ENCODE results near the gene SPPL2B. TPM values are rescaled to one million over a fixed set of nuclear protein-coding genes. Genes with fewer than 3 reads are reported as not detected.

Gene SPPL2B
- polyA plus RNA-seq, 3 donors from 2014 or later, result 6.9 to 16.4 (median 12.5) TPM

DNA sequence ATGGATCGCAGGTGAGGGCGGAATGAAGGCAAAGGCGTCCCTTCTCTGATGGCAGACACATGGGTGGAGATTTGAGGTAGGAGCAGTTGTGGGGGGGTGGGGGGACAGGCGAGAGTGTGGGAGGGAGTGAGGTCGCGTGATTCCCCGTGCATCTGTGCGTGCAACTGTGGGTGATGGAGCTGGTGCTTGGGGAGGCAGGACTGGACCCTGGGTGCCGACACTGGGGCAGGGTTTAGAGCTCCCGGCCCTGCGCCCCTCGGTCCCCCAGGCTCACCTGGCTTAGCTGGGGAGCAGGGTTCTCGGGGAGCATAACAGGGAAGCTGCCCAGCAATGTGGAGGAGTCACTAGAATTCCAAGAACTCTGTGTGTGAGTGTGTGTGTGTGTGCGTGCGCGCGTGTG is 34.9 kb downstream of the SPPL2B start:
- Mint-ChIP-seq H3K36me3 (peaks cover 0 to 5% (median 0%) of the 10 kb centered on the region in 3 donors), H3K4me3 (no peak overlapping the region), H3K9me3 (no peaks in the 10 kb centered on the region), H3K4me1 (peaks cover 3 to 5% of the 10 kb centered on the region in 2 donors), H3K27ac (no peak overlapping the region), H3K27me3 (ENCODE audit: low read depth in 3 of 3) (peaks cover 5 to 12% (median 7%) of the 10 kb centered on the region in 3 donors)
- DNase-seq, result no peak

DNA sequence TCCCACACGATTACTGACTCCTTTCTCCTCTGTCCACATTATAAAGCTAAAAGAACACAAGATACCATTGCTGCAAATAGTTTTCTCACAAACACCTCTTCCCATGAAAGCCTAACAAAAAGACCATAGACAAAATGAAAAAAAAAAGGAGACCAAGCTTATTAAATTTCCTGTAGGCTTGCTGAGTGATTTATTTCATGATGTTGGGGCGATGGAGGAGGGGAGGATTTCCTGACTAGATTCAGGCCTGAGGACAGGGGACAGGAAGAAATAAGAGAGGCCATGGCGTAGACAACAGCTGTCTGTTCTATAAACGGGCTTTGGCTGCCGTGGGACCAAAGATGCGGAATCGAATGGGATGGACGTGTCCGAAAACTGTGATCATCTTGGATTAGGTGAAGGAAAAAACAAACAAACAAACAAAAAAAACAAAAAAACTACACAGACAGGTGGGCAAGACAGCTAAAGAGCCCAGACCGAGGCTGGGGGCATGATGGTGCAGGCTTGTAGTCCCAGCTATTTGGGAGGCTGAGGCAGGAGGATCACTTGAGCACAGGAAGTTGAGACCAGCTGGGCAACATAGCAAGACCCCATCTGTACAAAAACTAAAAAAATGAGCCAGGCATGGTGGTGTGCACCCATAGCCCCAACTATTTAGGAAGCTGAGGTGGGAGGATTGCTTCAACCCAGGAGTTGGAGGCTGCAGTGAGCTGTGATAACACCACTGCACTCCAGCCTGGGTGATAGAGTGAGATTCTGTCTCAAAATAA is 36.9 kb downstream of the SPPL2B start:
- Mint-ChIP-seq H3K9me3 (peaks cover 0 to under 1% (median 0%) of the 10 kb centered on the region in 6 donors), H3K36me3 (peaks cover 0 to 5% (median 0%) of the 10 kb centered on the region in 3 donors), H3K4me1 (peaks cover 3 to 4% of the 10 kb centered on the region in 2 donors), H3K27ac (no peak overlapping the region), H3K4me3 (no peak overlapping the region), H3K27me3 (ENCODE audit: low read depth in 3 of 3) (peaks cover 4 to 12% (median 5%) of the 10 kb centered on the region in 3 donors)
- no peak for DNase-seq

DNA sequence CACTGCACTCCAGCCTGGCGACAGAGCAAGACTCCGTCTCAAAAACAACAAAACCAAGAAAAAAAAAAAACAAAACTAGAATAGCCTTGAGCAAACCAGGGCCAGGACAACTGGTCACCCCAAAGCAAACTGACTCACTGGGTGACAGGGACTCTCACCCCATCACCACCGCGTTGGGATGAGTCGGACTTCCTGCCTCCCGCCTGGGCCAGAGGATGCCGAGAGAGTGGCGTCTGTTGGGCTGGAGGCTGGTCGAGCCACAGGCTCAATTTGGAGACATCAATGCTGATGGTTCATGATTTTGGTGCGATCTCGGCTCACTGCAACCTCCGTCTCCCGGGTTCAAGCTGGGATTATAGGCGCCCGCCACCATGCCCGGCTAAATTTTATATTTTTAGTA is 43.2 kb downstream of the SPPL2B start:
- peaks cover 0 to 6% (median 1%) of the 10 kb centered on the region in 6 donors for H3K9me3 Mint-ChIP-seq
- H3K4me1 Mint-ChIP-seq, result peaks cover 0 to 3% of the 10 kb centered on the region in 2 donors
- H3K36me3 Mint-ChIP-seq, result peaks cover 0 to 5% (median 0%) of the 10 kb centered on the region in 3 donors

DNA sequence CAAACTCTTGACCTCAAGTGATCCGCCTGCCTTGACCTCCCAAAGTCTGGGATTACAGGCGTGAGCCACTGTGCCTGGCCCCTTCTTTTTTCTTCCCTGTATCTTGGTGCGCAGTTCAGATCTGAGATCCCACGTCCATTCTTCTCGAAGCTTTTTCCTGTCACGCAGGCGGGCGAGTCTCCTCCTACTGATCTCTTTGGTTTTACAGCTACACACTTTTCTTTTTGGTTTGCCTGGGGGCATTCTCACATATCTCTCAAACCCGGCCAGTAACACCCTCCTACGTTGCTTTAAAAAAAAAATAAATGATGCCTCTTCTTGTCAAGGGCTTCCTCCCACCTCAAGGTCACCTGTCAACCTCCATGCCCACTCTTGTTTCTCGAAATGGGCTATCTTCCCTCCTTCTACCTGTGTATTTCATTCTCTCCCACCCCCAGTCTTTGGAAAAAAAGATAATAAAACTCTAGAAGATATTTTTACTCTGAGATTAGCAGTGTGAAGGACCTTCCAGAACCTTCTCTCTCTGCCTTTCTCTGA is 43.7 kb downstream of the SPPL2B start:
- Mint-ChIP-seq H3K4me1 (peaks cover 0 to 3% of the 10 kb centered on the region in 2 donors), H3K27me3 (ENCODE audit: low read depth in 3 of 3) (peaks cover 0 to 7% (median 3%) of the 10 kb centered on the region in 3 donors), H3K27ac (no peak overlapping the region)

More for the DNA sequence above, 43.2 kb downstream of the SPPL2B start:
- Mint-ChIP-seq H3K27me3 (ENCODE audit: low read depth in 3 of 3) (peaks cover 0 to 6% (median 3%) of the 10 kb centered on the region in 3 donors), H3K27ac (no peak overlapping the region), H3K4me3 (no peak overlapping the region)
- no peak for DNase-seq

DNA sequence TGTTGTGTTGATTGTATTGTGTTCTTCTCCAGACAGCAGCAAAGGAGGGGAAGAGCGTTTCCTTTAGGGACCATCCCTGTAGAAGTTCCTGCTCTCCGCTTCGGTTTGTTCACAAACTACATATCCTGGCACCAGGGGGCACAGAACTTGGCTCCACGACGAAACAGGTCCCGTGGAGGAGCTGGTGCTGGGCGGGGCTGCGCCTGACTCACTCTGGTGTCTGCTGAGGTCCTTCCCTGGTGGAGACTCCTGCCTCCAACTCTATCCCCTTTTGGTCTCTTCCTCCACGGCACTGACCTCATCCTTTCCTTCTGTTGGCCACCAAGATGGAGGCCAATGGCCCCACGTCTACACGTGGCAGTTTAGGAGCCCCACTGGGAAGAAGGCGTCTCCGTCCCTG is 46.3 kb downstream of the SPPL2B start:
- Mint-ChIP-seq H3K4me3 (no peak overlapping the region), H3K36me3 (peaks cover 0 to 4% (median 4%) of the 10 kb centered on the region in 3 donors), H3K27ac (no peak overlapping the region), H3K9me3 (peaks cover 0 to 7% (median 3%) of the 10 kb centered on the region in 6 donors), H3K27me3 (ENCODE audit: low read depth in 3 of 3) (peaks cover 0 to 12% (median 2%) of the 10 kb centered on the region in 3 donors), H3K4me1 (no peaks in the 10 kb centered on the region)
- DNase-seq, result no peak

More for the DNA sequence above, 43.7 kb downstream of the SPPL2B start:
- peaks cover 0 to 6% (median 1%) of the 10 kb centered on the region in 6 donors for H3K9me3 Mint-ChIP-seq
- peaks cover 0 to 5% (median 0%) of the 10 kb centered on the region in 3 donors for H3K36me3 Mint-ChIP-seq
- DNase-seq, result no peak
- no peak overlapping the region for H3K4me3 Mint-ChIP-seq

DNA sequence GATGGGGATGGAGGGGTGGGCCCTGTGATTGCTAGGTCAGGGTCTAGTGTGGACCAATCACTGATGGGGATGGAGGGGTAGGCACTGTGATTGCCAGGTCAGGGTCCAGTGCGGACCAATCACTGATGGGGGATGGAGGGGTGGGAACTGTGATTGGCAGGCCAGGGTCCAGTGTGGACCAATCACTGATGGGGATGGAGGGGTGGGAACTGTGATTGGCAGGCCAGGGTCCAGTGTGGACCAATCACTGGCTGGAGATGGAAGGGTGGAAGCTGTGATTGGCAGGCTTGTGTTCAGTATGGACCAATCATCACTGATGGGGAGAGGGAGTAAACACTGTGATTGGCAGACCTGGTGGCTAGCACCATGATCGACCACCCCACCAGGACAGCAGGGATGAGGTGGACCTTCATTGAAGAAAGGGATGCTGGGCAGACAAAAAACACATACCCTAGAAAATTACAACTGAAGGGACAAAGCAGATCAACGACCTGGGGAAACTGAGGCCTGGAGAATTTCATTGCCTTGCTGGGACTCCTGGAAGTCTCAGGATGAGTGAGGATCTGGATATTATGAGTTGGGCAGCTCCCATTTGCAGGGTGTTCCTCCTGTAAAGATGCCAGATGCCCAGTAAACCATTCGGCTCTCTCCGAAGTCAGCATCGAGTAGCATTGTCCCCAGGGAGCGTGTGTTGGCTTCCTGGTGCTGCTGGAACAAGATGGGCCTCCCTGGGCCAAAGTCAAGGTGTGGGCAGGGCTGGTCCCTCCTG is 47.1 kb downstream of the SPPL2B start:
- Mint-ChIP-seq H3K36me3 (peaks cover 0 to 4% (median 4%) of the 10 kb centered on the region in 3 donors), H3K27me3 (ENCODE audit: low read depth in 3 of 3) (peaks cover 0 to 12% (median 2%) of the 10 kb centered on the region in 3 donors), H3K9me3 (peaks cover 0 to 6% (median 3%) of the 10 kb centered on the region in 6 donors), H3K27ac (no peak overlapping the region), H3K4me3 (no peak overlapping the region), H3K4me1 (no peaks in the 10 kb centered on the region)
- no peak for DNase-seq

DNA sequence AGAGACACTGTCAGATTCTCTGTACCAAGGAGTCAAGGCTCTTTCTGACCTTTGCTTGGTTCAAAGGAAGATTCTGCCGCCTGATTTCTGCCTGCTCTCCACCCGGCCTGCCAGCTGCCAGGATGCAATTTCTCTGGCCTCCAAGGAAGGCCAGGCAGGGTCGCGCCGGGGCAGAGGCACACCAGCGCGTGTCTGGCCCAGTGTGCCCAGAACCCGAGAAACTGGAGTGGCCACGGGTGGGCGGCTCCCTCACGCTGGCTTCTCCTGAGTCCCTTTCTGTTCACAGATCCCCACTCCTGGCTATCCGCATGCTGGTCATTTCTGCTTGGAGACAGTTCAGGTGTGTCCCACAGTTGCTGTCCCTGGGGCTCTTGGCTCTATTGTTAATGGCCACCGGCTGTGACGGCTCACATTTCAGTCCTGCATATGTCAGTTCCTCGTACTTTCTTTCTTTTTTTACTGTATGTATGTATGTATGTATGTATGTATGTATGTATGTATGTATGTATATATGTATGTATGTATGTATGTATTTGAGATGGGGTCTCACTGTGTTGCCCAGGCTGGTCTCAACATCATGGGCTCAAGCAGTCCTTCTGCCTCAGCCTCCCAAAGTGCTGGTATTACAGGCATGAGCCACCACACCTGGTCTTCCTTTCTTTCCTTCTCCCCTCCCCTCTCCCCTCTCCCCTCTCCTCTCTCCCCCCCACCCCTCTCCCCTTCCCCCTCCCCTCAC is 48.5 kb downstream of the SPPL2B start:
- Mint-ChIP-seq H3K4me3 (no peak overlapping the region), H3K36me3 (peaks cover 0 to 4% (median 4%) of the 10 kb centered on the region in 3 donors), H3K27me3 (ENCODE audit: low read depth in 3 of 3) (peaks cover 2 to 12% (median 2%) of the 10 kb centered on the region in 3 donors), H3K4me1 (no peaks in the 10 kb centered on the region), H3K27ac (no peak overlapping the region), H3K9me3 (peaks cover 0 to 8% (median under 1%) of the 10 kb centered on the region in 6 donors)
- DNase-seq, result no peak

DNA sequence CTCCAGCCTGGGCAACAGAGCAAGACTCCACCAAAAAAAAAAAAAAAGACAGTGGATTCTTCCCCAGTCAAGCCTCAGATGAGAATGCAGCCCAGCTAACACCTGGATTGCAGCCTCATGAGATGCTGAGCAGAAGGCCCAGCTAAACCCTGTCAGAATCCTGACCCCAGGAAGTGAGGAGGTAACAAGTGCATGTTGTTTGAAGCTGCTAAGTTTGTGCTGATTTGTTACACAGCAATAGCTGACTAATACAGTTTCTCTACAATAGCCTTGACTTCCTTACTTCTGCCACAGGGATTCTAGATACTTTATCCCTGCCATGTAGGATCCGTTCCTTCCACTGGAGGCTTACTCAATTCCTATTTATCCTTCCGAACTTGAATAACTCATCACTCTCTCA is 52.1 kb downstream of the SPPL2B start:
- H3K4me1 Mint-ChIP-seq, result no peaks in the 10 kb centered on the region
- H3K4me3 Mint-ChIP-seq, result no peak overlapping the region
- DNase-seq, result no peak
- H3K27ac Mint-ChIP-seq, result no peak overlapping the region
- H3K36me3 Mint-ChIP-seq, result peaks cover 0 to 4% (median 4%) of the 10 kb centered on the region in 3 donors
- H3K9me3 Mint-ChIP-seq, result peaks cover 0 to 8% (median under 1%) of the 10 kb centered on the region in 6 donors
- peaks cover 2 to 6% (median 2%) of the 10 kb centered on the region in 3 donors for H3K27me3 Mint-ChIP-seq (ENCODE audit: low read depth in 3 of 3)

DNA sequence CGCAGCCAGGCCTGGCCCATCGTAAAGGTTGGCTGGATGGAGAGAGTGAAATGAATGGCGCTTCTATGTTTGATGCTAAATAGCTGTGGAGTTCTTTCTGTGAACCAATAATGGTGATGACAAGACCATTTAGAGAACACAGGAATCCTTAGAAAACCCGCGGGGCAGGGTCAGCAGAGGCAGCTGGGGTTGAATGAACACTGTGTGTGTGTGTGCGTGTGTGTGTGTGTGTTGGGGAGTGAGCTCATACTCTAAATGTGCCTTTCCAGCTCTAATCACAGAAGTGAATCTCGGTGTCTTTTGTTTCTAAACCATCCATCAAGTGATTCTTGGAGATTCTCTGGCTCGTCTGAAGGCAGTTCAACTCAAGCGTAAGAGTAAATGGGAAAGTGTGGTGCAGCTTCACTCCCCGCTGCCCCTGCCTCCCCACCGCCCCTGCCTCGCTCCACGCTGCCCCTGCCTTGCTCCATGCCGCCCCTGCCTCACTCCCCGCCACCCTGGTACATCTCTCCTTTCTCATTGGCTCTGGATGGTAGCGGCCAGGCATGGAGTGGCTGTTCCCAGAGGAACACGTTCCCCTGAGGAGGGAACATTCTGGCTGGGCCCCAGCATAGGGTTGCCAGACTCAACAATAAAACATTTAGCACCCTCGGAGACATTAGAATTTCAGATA is 52.8 kb downstream of the SPPL2B start:
- H3K36me3 Mint-ChIP-seq, result peaks cover 0 to 4% (median 4%) of the 10 kb centered on the region in 3 donors
- no peak overlapping the region for H3K27ac Mint-ChIP-seq
- H3K4me3 Mint-ChIP-seq, result no peak overlapping the region
- peaks cover 2 to 7% (median 2%) of the 10 kb centered on the region in 3 donors for H3K27me3 Mint-ChIP-seq (ENCODE audit: low read depth in 3 of 3)
- DNase-seq, result no peak
- H3K9me3 Mint-ChIP-seq, result peaks cover 0 to 8% (median under 1%) of the 10 kb centered on the region in 6 donors
- H3K4me1 Mint-ChIP-seq, result no peaks in the 10 kb centered on the region

DNA sequence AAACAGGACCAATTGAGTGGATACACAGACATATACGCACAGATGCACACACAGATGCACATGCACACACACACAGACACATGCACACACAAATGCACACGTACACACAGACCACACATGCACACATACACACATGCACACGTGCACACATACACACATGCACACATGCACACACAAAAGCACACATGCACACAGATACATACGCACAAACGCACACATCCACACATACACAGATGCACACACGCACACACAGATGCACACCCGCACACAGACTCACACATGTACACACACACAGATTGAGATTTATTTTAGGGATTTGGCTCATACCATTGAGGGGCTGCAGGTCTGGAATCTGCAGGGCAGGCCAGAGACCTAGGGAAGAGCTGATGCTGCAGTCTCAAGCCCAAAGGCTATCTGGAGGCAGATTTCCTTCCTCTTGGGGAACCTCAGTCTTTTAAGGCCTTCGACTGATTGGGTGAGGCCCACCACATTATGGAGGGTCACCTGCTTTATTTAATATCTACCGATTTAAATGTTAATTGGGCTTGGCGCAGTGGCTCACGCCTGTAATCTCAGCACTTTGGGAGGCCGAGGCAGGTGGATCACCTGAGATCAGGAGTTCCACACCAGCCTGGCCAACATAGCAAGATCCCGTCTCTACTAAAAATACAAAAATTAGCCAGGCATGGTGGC is 54.2 kb downstream of the SPPL2B start:
- no peak for DNase-seq
- H3K9me3 Mint-ChIP-seq, result peaks cover 0 to 8% (median under 1%) of the 10 kb centered on the region in 6 donors
- no peaks in the 10 kb centered on the region for H3K4me1 Mint-ChIP-seq
- peaks cover 0 to 4% (median 4%) of the 10 kb centered on the region in 3 donors for H3K36me3 Mint-ChIP-seq
- no peak overlapping the region for H3K4me3 Mint-ChIP-seq
- H3K27me3 Mint-ChIP-seq (ENCODE audit: low read depth in 3 of 3), result peaks cover 2 to 6% (median 4%) of the 10 kb centered on the region in 3 donors
- no peak overlapping the region for H3K27ac Mint-ChIP-seq

DNA sequence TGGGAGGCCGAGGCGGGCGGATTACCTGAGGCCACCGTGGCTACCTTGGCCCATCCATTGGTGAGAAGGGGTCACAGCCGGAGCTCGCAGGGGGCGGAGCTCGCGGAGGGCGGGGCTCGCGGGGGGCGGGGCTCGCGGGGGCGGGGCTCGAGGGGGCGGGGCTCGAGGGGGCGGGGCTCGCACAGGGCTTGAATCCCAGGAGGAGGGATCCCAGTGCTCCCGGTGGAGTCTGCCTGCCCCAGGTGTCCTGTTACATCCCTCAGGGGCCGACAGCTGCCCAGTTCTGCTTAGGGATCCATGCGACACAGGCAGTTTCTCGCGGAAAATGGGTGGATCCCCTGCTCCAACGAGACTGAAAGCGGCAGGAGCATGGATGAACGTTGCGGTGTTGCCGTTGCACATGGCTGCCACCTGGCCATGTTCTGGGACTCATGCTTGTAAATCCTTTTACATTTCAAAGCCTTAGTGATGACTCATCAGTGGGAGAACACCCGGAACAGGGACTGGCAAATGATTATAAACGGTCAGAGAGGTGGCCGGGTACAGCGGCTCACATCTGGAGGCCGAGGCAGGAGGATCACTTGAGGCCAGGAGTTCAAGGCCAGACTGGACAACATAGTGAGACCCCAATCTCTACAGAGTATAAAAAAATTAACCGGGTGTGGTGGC is 56.7 kb downstream of the SPPL2B start:
- Mint-ChIP-seq H3K4me3 (no peak overlapping the region), H3K27me3 (ENCODE audit: low read depth in 3 of 3) (peaks cover 0 to 4% (median 3%) of the 10 kb centered on the region in 3 donors), H3K27ac (no peak overlapping the region), H3K36me3 (no peaks in the 10 kb centered on the region), H3K9me3 (peaks cover 0 to 5% (median 0%) of the 10 kb centered on the region in 6 donors), H3K4me1 (no peaks in the 10 kb centered on the region)
- DNase-seq, result no peak
